GM12872 (cell line): ENCODE data around the gene MTA1.

ENCODE experiments used
- CTCF ChIP-seq: IDR thresholded peaks from 3 replicates; pipeline ENCODE4 v1.5.1; 2011; ENCODE audit warnings: low read depth, mild to moderate bottlenecking, low read length, moderate library complexity; ENCODE audit not compliant: insufficient read depth

The MTA1 gene

GRCh38 chr14:105517096-105517495 is 97.5 kb downstream of the MTA1 start:
- TF ChIP-seq CTCF: no peak

GRCh38 chr14:105519946-105520698 is 100.5 kb downstream of the MTA1 start:
- TF ChIP-seq CTCF: no peak
